ENCODE data around the gene CYB5D1. TPM values are rescaled to one million over a fixed set of nuclear protein-coding genes. Genes with fewer than 3 reads are reported as not detected.

CYB5D1 gene
- total RNA-seq, 1 donor from 2014 or later: 16.6 TPM

DNA sequence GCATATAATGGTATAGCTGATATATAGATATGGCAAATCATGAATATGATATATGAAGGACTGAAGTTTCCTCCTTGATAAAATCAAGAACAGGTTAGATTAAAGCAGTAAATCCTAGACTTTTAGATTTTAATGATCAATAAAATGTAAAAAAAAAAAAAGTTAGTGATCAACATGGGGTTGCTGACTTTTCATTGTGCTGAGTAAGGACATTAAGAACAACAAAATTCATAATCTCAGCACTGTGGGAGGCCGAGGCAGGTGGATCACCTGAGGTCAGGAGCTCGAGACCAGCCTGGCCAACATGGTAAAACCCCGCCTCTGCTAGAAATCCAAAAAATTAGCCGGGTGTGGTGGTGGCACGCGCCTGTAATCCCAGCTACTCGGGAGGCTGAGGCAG lies 20.4 kb downstream of the CYB5D1 start:
- no peaks in the 10 kb centered on the region for H3K27me3 Mint-ChIP-seq
- no peak overlapping the region for H3K4me3 Mint-ChIP-seq
- no peaks in the 10 kb centered on the region for H3K4me1 Mint-ChIP-seq (ENCODE audit: unreplicated experiment)
- TF ChIP-seq, protein P1, sequence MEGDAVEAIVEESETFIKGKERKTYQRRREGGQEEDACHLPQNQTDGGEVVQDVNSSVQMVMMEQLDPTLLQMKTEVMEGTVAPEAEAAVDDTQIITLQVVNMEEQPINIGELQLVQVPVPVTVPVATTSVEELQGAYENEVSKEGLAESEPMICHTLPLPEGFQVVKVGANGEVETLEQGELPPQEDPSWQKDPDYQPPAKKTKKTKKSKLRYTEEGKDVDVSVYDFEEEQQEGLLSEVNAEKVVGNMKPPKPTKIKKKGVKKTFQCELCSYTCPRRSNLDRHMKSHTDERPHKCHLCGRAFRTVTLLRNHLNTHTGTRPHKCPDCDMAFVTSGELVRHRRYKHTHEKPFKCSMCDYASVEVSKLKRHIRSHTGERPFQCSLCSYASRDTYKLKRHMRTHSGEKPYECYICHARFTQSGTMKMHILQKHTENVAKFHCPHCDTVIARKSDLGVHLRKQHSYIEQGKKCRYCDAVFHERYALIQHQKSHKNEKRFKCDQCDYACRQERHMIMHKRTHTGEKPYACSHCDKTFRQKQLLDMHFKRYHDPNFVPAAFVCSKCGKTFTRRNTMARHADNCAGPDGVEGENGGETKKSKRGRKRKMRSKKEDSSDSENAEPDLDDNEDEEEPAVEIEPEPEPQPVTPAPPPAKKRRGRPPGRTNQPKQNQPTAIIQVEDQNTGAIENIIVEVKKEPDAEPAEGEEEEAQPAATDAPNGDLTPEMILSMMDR (conservative IDR thresholded peaks at IDR 0.05): no peak
- DNase-seq (ENCODE audit: extremely low spot score, unreplicated experiment): no peak
- peaks cover 29% of the 10 kb centered on the region for H3K36me3 Mint-ChIP-seq
- H3K9me3 Mint-ChIP-seq: no peaks in the 10 kb centered on the region
- H3K27ac Mint-ChIP-seq: no peak overlapping the region

DNA sequence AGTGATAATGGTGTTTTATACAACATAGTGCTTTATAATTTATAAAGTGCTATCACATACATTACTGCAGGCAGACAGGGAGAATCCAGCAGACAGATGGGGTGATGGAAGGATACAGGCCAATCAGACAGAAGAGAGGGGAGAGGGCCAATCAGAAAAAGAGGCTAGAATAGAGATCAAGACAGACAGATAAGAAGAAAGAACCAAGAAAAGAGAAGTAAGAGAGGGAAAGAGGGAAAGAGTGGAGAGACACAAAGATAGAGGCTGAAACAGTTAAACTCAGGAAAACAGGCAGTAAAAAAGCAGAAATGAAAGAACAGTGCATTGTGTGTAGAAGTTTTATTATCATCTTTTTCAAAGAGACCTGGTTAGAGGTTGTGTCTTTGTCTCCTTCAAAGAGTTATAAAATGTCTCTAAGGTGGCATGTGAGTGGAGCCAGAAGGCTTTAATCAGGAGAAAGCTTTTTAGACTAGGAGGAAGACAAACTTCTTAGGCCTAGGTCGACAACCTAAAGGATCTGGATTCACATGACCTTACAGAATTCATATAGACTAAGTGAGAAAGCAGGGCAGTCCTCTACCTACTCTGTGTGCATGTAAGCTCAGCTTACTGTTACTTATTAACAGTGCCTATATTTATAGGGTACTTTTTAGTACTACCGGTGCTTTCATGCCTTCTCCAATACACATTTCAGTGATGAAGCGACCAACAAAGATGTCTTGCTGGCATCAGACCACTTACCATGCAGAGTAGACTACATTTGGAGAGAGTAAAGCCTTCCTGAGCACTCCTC lies 22.5 kb downstream of the CYB5D1 start:
- TF ChIP-seq, protein P1 (conservative IDR thresholded peaks at IDR 0.05): no peak
- DNase-seq (ENCODE audit: extremely low spot score, unreplicated experiment): no peak
- Mint-ChIP-seq H3K4me1 (ENCODE audit: unreplicated experiment) (no peaks in the 10 kb centered on the region), H3K27me3 (no peaks in the 10 kb centered on the region), H3K9me3 (no peaks in the 10 kb centered on the region), H3K4me3 (no peak overlapping the region), H3K27ac (no peak overlapping the region), H3K36me3 (peaks cover 18% of the 10 kb centered on the region)

- DNase-seq (ENCODE audit: extremely low spot score, unreplicated experiment): no peak
- TF ChIP-seq, protein P1 (conservative IDR thresholded peaks at IDR 0.05): no peak
These were observed 23.7 kb downstream of the CYB5D1 start for GRCh38 chr17:7881276-7882054.

DNA sequence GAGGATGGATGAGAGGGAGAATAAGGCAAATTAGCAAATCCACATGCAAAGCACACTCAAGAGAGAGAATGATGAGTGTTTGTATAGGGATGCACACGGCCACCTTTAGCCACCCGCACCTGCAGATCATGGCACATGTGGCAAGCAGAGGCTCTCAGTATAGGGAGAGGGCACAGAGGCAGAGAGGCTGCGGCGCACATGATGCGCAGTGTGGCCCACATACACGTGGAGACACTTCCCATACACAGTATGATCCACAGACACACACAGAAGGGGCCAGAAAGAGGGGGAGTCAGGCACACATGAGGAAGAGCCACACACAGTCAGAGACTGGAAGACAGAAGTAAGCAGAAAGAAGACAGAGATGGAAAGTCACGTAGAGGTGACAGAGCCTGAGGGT lies 24.3 kb downstream of the CYB5D1 start:
- Mint-ChIP-seq H3K27me3 (no peaks in the 10 kb centered on the region), H3K27ac (no peak overlapping the region), H3K4me3 (no peak overlapping the region), H3K4me1 (ENCODE audit: unreplicated experiment) (no peaks in the 10 kb centered on the region), H3K9me3 (no peaks in the 10 kb centered on the region), H3K36me3 (peaks cover 4% of the 10 kb centered on the region)
- TF ChIP-seq, protein P1 (conservative IDR thresholded peaks at IDR 0.05): no peak
- no peak for DNase-seq (ENCODE audit: extremely low spot score, unreplicated experiment)

More at GRCh38 chr17:7881276-7882054, 23.7 kb downstream of the CYB5D1 start:
- H3K36me3 Mint-ChIP-seq: peaks cover 7% of the 10 kb centered on the region
- H3K4me3 Mint-ChIP-seq: no peak overlapping the region
- no peaks in the 10 kb centered on the region for H3K9me3 Mint-ChIP-seq
- no peak overlapping the region for H3K27ac Mint-ChIP-seq
- H3K4me1 Mint-ChIP-seq (ENCODE audit: unreplicated experiment): no peaks in the 10 kb centered on the region
- no peaks in the 10 kb centered on the region for H3K27me3 Mint-ChIP-seq

- Mint-ChIP-seq H3K27me3 (no peaks in the 10 kb centered on the region), H3K4me1 (ENCODE audit: unreplicated experiment) (no peaks in the 10 kb centered on the region), H3K9me3 (no peaks in the 10 kb centered on the region), H3K27ac (no peak overlapping the region), H3K36me3 (no peaks in the 10 kb centered on the region), H3K4me3 (no peak overlapping the region)
- no peak for DNase-seq (ENCODE audit: extremely low spot score, unreplicated experiment)
- TF ChIP-seq, protein P1 (conservative IDR thresholded peaks at IDR 0.05): no peak
These were observed 24.8 kb downstream of the CYB5D1 start for GRCh38 chr17:7882629-7883028.

Measured in type B pancreatic cell (in vitro differentiated cells).